HCT116 (cell line): ENCODE data around the gene BTBD9. TPM values are rescaled to one million over a fixed set of nuclear protein-coding genes. Genes with fewer than 3 reads are reported as not detected.

Experiments
- ATAC-seq: fragments of 200-7000 bp; cut with Tn5 transposase; 2 replicates; pipeline ENCODE4 v1.9.1; 2020; ENCODE audit warnings: mild to moderate bottlenecking, moderate library complexity
- BruUV-seq: library from RNA; stranded (reverse); fragments of 400-500 nt; replicated peaks from 2 replicates; lab custom pipeline; 2021; lab: Mats Ljungman, UMichigan
- CTCF ChIA-PET: fragments of 300-600 bp; sonication (Branson Sonifier 250); formaldehyde crosslinking; loops from one replicate; lab custom pipeline; 2021; ENCODE audit warnings: antibody characterized with exemption; lab: Charles Lee
- POLR2A ChIA-PET: fragments of 300-600, 350-600 bp; sonication (Branson Sonifier 250); formaldehyde crosslinking; loops from one replicate; lab custom pipeline; 2021; ENCODE audit warnings: antibody characterized with exemption; lab: Charles Lee
- RAD21 ChIA-PET, 2 experiments: fragments of 300-600 bp; sonication (Branson Sonifier 250); formaldehyde crosslinking; loops; one replicate each; lab custom pipeline; 2023; ENCODE audit warnings: low total read pairs in 2 of 2; ENCODE audit not compliant: uncharacterized antibody in 2 of 2, unreplicated experiment in 2 of 2, low non-redundant PET in 1 of 2; lab: Charles Lee
- DNase-seq: peaks from one replicate; pipeline ENCODE4 v3.0.0-alpha.2; 2010; ENCODE audit warnings: low read depth, low spot score
- H2AFZ ChIP-seq: fragments of 200-600 bp; shearing (Covaris generic), sonication (generic); 2 replicates; pipeline ENCODE4 v1.6.1; 2017; ENCODE audit warnings: low read depth, mixed run types, mixed read lengths, antibody characterized with exemption, low read length; ENCODE audit not compliant: poor library complexity, severe bottlenecking
- H3K27ac ChIP-seq: 2 replicates; pipeline ENCODE4 v1.5.1; 2012; ENCODE audit warnings: low read depth, low read length
- H3K27me3 ChIP-seq: fragments of 200-600 bp; sonication (generic); 2 replicates; pipeline ENCODE4 v1.6.1; 2016; ENCODE audit warnings: mixed run types, low read length, mixed read lengths; ENCODE audit not compliant: insufficient read depth
- H3K36me3 ChIP-seq, 2 experiments: fragments of 200-500 bp in 1 of 2; fragments of 200-600 bp in 1 of 2; sonication (Bioruptor generic) in 1 of 2; sonication (generic) in 1 of 2; 2 replicates each; pipeline versions ENCODE4 v1.5.1 to v1.6.1; 2014 to 2016; ENCODE audit warnings: low read length in 2 of 2, inconsistent platforms in 1 of 2, mixed read lengths in 1 of 2, mixed run types in 1 of 2; ENCODE audit not compliant: insufficient read depth in 2 of 2, control insufficient read depth in 1 of 2
- H3K4me1 ChIP-seq, 2 experiments: fragments of 200-600 bp in 1 of 2; sonication (generic) in 1 of 2; 2 replicates each; pipeline versions ENCODE4 v1.5.1 to v1.6.1; 2012 to 2017; ENCODE audit warnings: low read length in 2 of 2, inconsistent platforms in 1 of 2, mild to moderate bottlenecking in 1 of 2, mixed read lengths in 1 of 2, mixed run types in 1 of 2, moderate library complexity in 1 of 2; ENCODE audit not compliant: insufficient read depth in 2 of 2, control insufficient read depth in 1 of 2
- H3K4me2 ChIP-seq: fragments of 200-600 bp; sonication (generic); 2 replicates; pipeline ENCODE4 v1.6.1; 2017; ENCODE audit warnings: mixed run types, low read length, mixed read lengths
- H3K4me3 ChIP-seq, 2 experiments: fragments of 200-600 bp in 1 of 2; sonication (generic) in 1 of 2; replicated peaks in 1 of 2; 2 replicates each; pipeline ENCODE4 v1.5.1; 2011 to 2016; ENCODE audit warnings: low read length in 2 of 2, control low read depth in 1 of 2, low read depth in 1 of 2, mild to moderate bottlenecking in 1 of 2, mixed read lengths in 1 of 2, mixed run types in 1 of 2
- H3K79me2 ChIP-seq: fragments of 200-600 bp; sonication (generic); 2 replicates; pipeline ENCODE4 v1.6.1; 2017; ENCODE audit warnings: mild to moderate bottlenecking, mixed run types, low read length, moderate library complexity, mixed read lengths; ENCODE audit not compliant: insufficient read depth
- H3K9ac ChIP-seq: fragments of 200-600 bp; sonication (generic); 2 replicates; pipeline ENCODE4 v1.6.1; 2016; ENCODE audit warnings: low read length, mixed read lengths
- H3K9me2 ChIP-seq: fragments of 200-600 bp; sonication (generic), shearing (Covaris generic); 2 replicates; pipeline ENCODE4 v1.6.1; 2017; ENCODE audit warnings: mixed run types, mild to moderate bottlenecking, moderate library complexity; ENCODE audit not compliant: insufficient read depth
- H3K9me3 ChIP-seq, 2 experiments: fragments of 200-500 bp in 1 of 2; fragments of 200-600 bp in 1 of 2; sonication (Bioruptor generic) in 1 of 2; sonication (generic) in 1 of 2; 2 replicates each; pipeline ENCODE4 v1.6.1; 2014 to 2017; ENCODE audit warnings: low read length in 2 of 2, mixed read lengths in 2 of 2, inconsistent platforms in 1 of 2, low read depth in 1 of 2, mild to moderate bottlenecking in 1 of 2, mixed run types in 1 of 2, moderate library complexity in 1 of 2; ENCODE audit not compliant: control insufficient read depth in 1 of 2, insufficient read depth in 1 of 2
- H4K20me1 ChIP-seq: fragments of 200-600 bp; sonication (generic), shearing (Covaris generic); 2 replicates; pipeline ENCODE4 v1.6.1; 2017; ENCODE audit warnings: mixed run types, mild to moderate bottlenecking, moderate library complexity; ENCODE audit not compliant: insufficient read depth
- CEBPB ChIP-seq: IDR thresholded peaks from 2 replicates; pipeline ENCODE4 v1.6.1; 2012; ENCODE audit warnings: low read depth
- POLR2AphosphoS5 ChIP-seq: IDR thresholded peaks from 2 replicates; pipeline ENCODE4 v1.6.1; 2011; ENCODE audit warnings: mild to moderate bottlenecking, low read depth, low read length, moderate library complexity
- SRF ChIP-seq: IDR thresholded peaks from 2 replicates; pipeline ENCODE4 v1.6.1; 2012; ENCODE audit warnings: low read depth
- ZFX ChIP-seq: fragments of 450-650 bp; IDR thresholded peaks from 2 replicates; pipeline ENCODE4 v1.6.1; 2017
- intact Hi-C: fragments of 100-400 bp; cut with micrococcal nuclease; formaldehyde crosslinking; loops from 2 replicates; pipeline ENCODE4 v1.10.0; 2022
- total RNA-seq: library from RNA; stranded (reverse); gene quantifications from one replicate; pipeline ENCODE4 v1.2.1, GENCODE V29; 2021; ENCODE audit not compliant: unreplicated experiment
- TF ChIP-seq, protein P1 (sequence below), 3 experiments: fragments of 200-600 bp in 1 of 3; sonication (generic) in 1 of 3; IDR thresholded peaks in 2 of 3; conservative IDR thresholded peaks in 1 of 3; 2 replicates each; pipeline ENCODE4 v1.5.1; 2012 to 2017; ENCODE audit warnings: low read depth in 2 of 3, low read length in 2 of 3, antibody characterized with exemption in 1 of 3, borderline replicate concordance in 1 of 3, control low read depth in 1 of 3, mild to moderate bottlenecking in 1 of 3, mixed read lengths in 1 of 3, mixed run types in 1 of 3, moderate library complexity in 1 of 3; ENCODE audit not compliant: insufficient read depth in 1 of 3
- TF ChIP-seq, protein P2 (sequence below): IDR thresholded peaks from 2 replicates; pipeline ENCODE4 v1.6.1; 2012

BTBD9 gene
- total RNA-seq, 1 experiment from 2014 or later: 10.9 TPM

DNA sequence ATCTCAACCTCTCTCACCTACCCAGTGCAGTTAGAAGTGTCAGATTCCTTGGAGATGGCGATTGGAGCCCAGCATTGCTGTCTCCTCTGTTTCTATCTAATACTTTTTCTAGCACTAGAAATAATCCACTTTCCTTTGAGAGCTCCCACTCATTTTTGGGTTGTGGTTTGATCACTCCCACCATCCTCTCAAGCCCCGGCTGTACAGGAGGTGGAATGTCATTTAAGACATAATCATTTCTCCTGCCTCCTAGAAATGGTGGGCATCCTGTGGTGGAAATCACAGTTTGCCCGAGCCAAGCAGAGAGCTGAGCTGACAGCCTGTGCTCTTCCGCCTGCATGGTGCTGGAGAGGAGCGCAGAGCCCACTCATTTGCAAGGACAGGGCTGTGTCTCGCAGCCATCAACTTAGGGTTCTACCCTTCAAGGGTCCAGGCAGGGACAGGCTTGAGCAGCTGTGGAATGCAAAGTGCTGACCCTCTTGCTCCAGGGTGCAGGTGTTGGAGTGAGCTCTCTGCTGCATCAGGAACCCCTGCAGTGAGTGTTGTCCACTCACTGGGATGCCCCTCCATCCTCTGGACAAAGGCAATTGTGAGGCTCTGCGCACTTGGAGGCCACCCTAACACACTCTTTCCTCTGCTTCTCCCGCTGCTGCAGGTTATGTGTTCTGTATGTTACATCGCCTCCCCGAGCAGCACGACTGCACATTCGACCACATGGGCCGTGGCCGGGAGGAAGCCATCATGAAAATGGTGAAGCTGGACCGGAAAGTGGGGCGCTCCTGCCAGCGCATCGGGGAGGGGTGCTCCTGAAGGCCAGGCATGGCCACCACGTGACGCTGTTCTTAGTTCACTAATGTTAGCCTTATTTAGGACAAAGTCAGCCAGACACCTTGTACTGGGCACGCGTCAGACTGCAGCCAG lies 487.9 kb downstream of the BTBD9 start:
- intact Hi-C loops: no loop called here
- RAD21 ChIA-PET: no interaction called here
- no peaks in the 10 kb centered on the region for H3K27me3 ChIP-seq

More for the DNA sequence above, 487.9 kb downstream of the BTBD9 start:
- POLR2A ChIA-PET: no interaction called here
- no peaks in the 10 kb centered on the region for H3K36me3 ChIP-seq
- no peak for DNase-seq
- H3K4me1 ChIP-seq: no peaks in the 10 kb centered on the region
- no peak overlapping the region for H2AFZ ChIP-seq
- no peaks in the 10 kb centered on the region for H3K9me3 ChIP-seq
- no TSS peak for BruUV-seq
- H3K9me2 ChIP-seq: no peaks in the 10 kb centered on the region
- H3K79me2 ChIP-seq: no peaks in the 10 kb centered on the region
- no peaks in the 10 kb centered on the region for H4K20me1 ChIP-seq
- no peak for ATAC-seq
- CTCF ChIA-PET: no interaction called here
- TF ChIP-seq, protein P1, sequence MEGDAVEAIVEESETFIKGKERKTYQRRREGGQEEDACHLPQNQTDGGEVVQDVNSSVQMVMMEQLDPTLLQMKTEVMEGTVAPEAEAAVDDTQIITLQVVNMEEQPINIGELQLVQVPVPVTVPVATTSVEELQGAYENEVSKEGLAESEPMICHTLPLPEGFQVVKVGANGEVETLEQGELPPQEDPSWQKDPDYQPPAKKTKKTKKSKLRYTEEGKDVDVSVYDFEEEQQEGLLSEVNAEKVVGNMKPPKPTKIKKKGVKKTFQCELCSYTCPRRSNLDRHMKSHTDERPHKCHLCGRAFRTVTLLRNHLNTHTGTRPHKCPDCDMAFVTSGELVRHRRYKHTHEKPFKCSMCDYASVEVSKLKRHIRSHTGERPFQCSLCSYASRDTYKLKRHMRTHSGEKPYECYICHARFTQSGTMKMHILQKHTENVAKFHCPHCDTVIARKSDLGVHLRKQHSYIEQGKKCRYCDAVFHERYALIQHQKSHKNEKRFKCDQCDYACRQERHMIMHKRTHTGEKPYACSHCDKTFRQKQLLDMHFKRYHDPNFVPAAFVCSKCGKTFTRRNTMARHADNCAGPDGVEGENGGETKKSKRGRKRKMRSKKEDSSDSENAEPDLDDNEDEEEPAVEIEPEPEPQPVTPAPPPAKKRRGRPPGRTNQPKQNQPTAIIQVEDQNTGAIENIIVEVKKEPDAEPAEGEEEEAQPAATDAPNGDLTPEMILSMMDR (IDR thresholded peaks at IDR 0.05 in 2 of 3, conservative IDR thresholded peaks at IDR 0.05 in 1 of 3; ENCODE audit: borderline replicate concordance in 1 of 3, insufficient read depth in 1 of 3, low read depth in 2 of 3, low read length in 2 of 3): no peak
- no peak for TF ChIP-seq ZFX
- TF ChIP-seq, protein P2, sequence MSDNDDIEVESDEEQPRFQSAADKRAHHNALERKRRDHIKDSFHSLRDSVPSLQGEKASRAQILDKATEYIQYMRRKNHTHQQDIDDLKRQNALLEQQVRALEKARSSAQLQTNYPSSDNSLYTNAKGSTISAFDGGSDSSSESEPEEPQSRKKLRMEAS: no peak
- no peak for TF ChIP-seq POLR2AphosphoS5
- TF ChIP-seq CEBPB: no peak
- TF ChIP-seq SRF: no peak
- no peak overlapping the region for H3K9ac ChIP-seq
- H3K4me3 ChIP-seq: no peak overlapping the region
- no peak overlapping the region for H3K4me2 ChIP-seq
- no peak overlapping the region for H3K27ac ChIP-seq
